K562 (cell line): ENCODE data around the gene LAMC1. TPM values are rescaled to one million over a fixed set of nuclear protein-coding genes. Genes with fewer than 3 reads are reported as not detected.

Experiments
- ATAC-seq: fragments of 200-7000 bp; cut with Tn5 transposase; 3 replicates; pipeline ENCODE4 v1.9.1; 2020; ENCODE audit warnings: moderate library complexity
- BruUV-seq: library from RNA; stranded (reverse); fragments of 400-500 nt; replicated peaks from 2 replicates; lab custom pipeline; 2021; lab: Mats Ljungman, UMichigan
- CTCF ChIA-PET: fragments of 300-600 bp; formaldehyde crosslinking; extraction: SDS; loops from one replicate; lab custom pipeline; 2021; ENCODE audit warnings: low intra/inter-chr PET ratio; lab: Yijun Ruan, JAX
- POLR2A ChIA-PET: fragments of 300-600, 350-650 bp; sonication (Branson Sonifier 250); formaldehyde crosslinking; extraction: SDS; loops from one replicate; lab custom pipeline; 2021; ENCODE audit warnings: antibody characterized with exemption, inconsistent platforms; lab: Yijun Ruan, JAX
- DNase-seq, 4 experiments: peaks; one replicate each; pipeline versions ENCODE4 v3.0.0 to v3.0.0-alpha.2; 2011 to 2018; ENCODE audit warnings: low spot score in 3 of 4, mixed read lengths in 3 of 4; ENCODE audit errors: extremely low read depth in 1 of 4
- FAIRE-seq: peaks from 2 replicates; lab custom pipeline; 2011; peaks lifted over from hg19 to GRCh38; lab: Jason Lieb, UNC
- H2AFZ ChIP-seq: 2 replicates; pipeline ENCODE4 v1.6.0; 2011; ENCODE audit warnings: low read depth, low read length, control low read depth, inconsistent platforms
- H3K27ac ChIP-seq: fragments of 200-600 bp; 3 replicates; pipeline ENCODE4 v1.8.0; 2011; ENCODE audit warnings: low read depth, mild to moderate bottlenecking, control low read depth, inconsistent platforms, low read length, moderate library complexity, mixed read lengths; ENCODE audit errors: extremely low read depth
- H3K27me3 ChIP-seq, 2 experiments: fragments of 300-600 bp in 1 of 2; 2 replicates in 1 of 2; 3 replicates in 1 of 2; pipeline versions ENCODE4 v1.6.0 to v1.8.0; 2011; ENCODE audit warnings: inconsistent platforms in 2 of 2, low read length in 2 of 2, mild to moderate bottlenecking in 1 of 2, mixed read lengths in 1 of 2, moderate library complexity in 1 of 2; ENCODE audit not compliant: control insufficient read depth in 2 of 2, insufficient read depth in 2 of 2
- H3K36me3 ChIP-seq: fragments of 300-600 bp; 3 replicates; pipeline ENCODE4 v1.8.0; 2011; ENCODE audit warnings: mild to moderate bottlenecking, low read length, inconsistent platforms; ENCODE audit not compliant: control insufficient read depth, insufficient read depth
- H3K4me1 ChIP-seq, 2 experiments: fragments of 200-600 bp in 1 of 2; replicated peaks in 1 of 2; 2 replicates in 1 of 2; 3 replicates in 1 of 2; pipeline versions ENCODE4 v1.5.1 to v1.8.0; 2011; ENCODE audit warnings: inconsistent platforms in 2 of 2, low read length in 2 of 2, mild to moderate bottlenecking in 1 of 2, mixed read lengths in 1 of 2, moderate library complexity in 1 of 2; ENCODE audit not compliant: control insufficient read depth in 2 of 2, insufficient read depth in 2 of 2
- H3K4me2 ChIP-seq: 2 replicates; pipeline ENCODE4 v1.6.1; 2011; ENCODE audit warnings: low read length, control low read depth, inconsistent platforms, mixed read lengths; ENCODE audit not compliant: insufficient read depth
- H3K4me3 ChIP-seq: fragments of 200-600 bp; sonication (generic), shearing (Covaris generic); 2 replicates; pipeline ENCODE4 v1.5.1; 2016; ENCODE audit warnings: control low read depth, inconsistent platforms
- H3K79me2 ChIP-seq: fragments of 200-600 bp; 3 replicates; pipeline ENCODE4 v1.8.0; 2011; ENCODE audit warnings: low read length, inconsistent platforms; ENCODE audit not compliant: control insufficient read depth, insufficient read depth
- H3K9ac ChIP-seq, 2 experiments: 2 replicates each; pipeline versions ENCODE4 v1.6.0 to v1.6.1; 2011; ENCODE audit warnings: low read depth in 2 of 2, low read length in 2 of 2, control low read depth in 1 of 2, inconsistent platforms in 1 of 2, mild to moderate bottlenecking in 1 of 2, mixed read lengths in 1 of 2; ENCODE audit not compliant: insufficient read depth in 1 of 2
- H3K9me1 ChIP-seq: one replicate; pipeline ENCODE4 v1.6.0; 2011; ENCODE audit warnings: inconsistent platforms, mild to moderate bottlenecking, low read length, moderate library complexity; ENCODE audit not compliant: control insufficient read depth, insufficient read depth
- H3K9me3 ChIP-seq: replicated peaks from 2 replicates; pipeline ENCODE4 v1.5.1; 2011; ENCODE audit warnings: low read depth, low read length, inconsistent platforms; ENCODE audit not compliant: control insufficient read depth, insufficient read depth
- H4K20me1 ChIP-seq: replicated peaks from 2 replicates; pipeline ENCODE4 v1.6.1; 2011; ENCODE audit warnings: low read length, inconsistent platforms, mixed read lengths; ENCODE audit not compliant: control insufficient read depth, insufficient read depth
- ASH1L ChIP-seq: fragments of 450-650 bp; IDR thresholded peaks from 2 replicates; pipeline ENCODE4 v1.6.1; 2018; ENCODE audit warnings: borderline replicate concordance, mild to moderate bottlenecking, low read depth; ENCODE audit not compliant: partially characterized antibody
- BRCA1 ChIP-seq, 2 experiments: fragments of 450-650 bp in 1 of 2; sonication (generic) in 1 of 2; formaldehyde crosslinking in 1 of 2; IDR thresholded peaks; 2 replicates each; pipeline versions ENCODE4 v1.5.0 to v1.6.1; 2017 to 2020; ENCODE audit warnings: mild to moderate bottlenecking in 1 of 2, missing genetic modification reagents in 1 of 2
- HLTF ChIP-seq: fragments of 450-650 bp; IDR thresholded peaks from 2 replicates; pipeline ENCODE4 v1.6.1; 2016
- HNRNPLL ChIP-seq: fragments of 200-400 bp; formaldehyde crosslinking; IDR thresholded peaks from 2 replicates; pipeline ENCODE4 v1.6.1; 2017; ENCODE audit warnings: low read length, low read depth, mild to moderate bottlenecking; ENCODE audit not compliant: poor library complexity, severe bottlenecking
- KLF16 ChIP-seq: IDR thresholded peaks from 2 replicates; pipeline ENCODE4 v1.6.1; 2016; ENCODE audit warnings: antibody characterized with exemption
- LCOR ChIP-seq: sonication (generic); formaldehyde crosslinking; IDR thresholded peaks from 2 replicates; pipeline ENCODE4 v1.8.0; 2022; ENCODE audit warnings: mild to moderate bottlenecking, missing genetic modification reagents
- MAFK ChIP-seq: IDR thresholded peaks from 2 replicates; pipeline ENCODE4 v1.6.1; 2011; ENCODE audit warnings: low read length, improper control_type of control experiment
- MEF2D ChIP-seq: conservative IDR thresholded peaks from 2 replicates; pipeline ENCODE4 v1.6.1; 2016; ENCODE audit warnings: low read depth, missing genetic modification characterization, missing compliant biosample characterization
- NFXL1 ChIP-seq: fragments of 450-650 bp; formaldehyde crosslinking; IDR thresholded peaks from 2 replicates; pipeline ENCODE4 v1.4.0; 2021; ENCODE audit warnings: mild to moderate bottlenecking
- NFYB ChIP-seq: IDR thresholded peaks from 2 replicates; pipeline ENCODE4 v1.6.1; 2011; ENCODE audit warnings: mild to moderate bottlenecking, moderate library complexity; ENCODE audit not compliant: insufficient read length; ENCODE audit errors: extremely low read depth
- RAD21 ChIP-seq, 2 experiments: fragments of 250-450 bp in 1 of 2; fragments of 450-650 bp in 1 of 2; sonication (Bioruptor Pico) in 1 of 2; formaldehyde crosslinking in 1 of 2; IDR thresholded peaks in 1 of 2; conservative IDR thresholded peaks in 1 of 2; 2 replicates each; pipeline versions ENCODE4 v1.4.0 to v1.8.0; 2020 to 2022; ENCODE audit warnings: mild to moderate bottlenecking in 2 of 2, moderate library complexity in 1 of 2
- TCF15 ChIP-seq: fragments of 250-450 bp; sonication (Bioruptor Pico); IDR thresholded peaks from 2 replicates; pipeline ENCODE4 v1.8.0; 2022; ENCODE audit warnings: moderate library complexity, mild to moderate bottlenecking, inconsistent platforms
- TCF7 ChIP-seq: sonication (generic); IDR thresholded peaks from 2 replicates; pipeline ENCODE4 v1.6.1; 2016; ENCODE audit warnings: antibody characterized with exemption, borderline replicate concordance
- TFAM ChIP-seq: fragments of 250-450 bp; sonication (Bioruptor Pico); conservative IDR thresholded peaks from 2 replicates; pipeline ENCODE4 v1.5.0; 2021; ENCODE audit warnings: mild to moderate bottlenecking, moderate library complexity
- ZBTB8A ChIP-seq: fragments of 450-650 bp; IDR thresholded peaks from 2 replicates; pipeline ENCODE4 v1.6.1; 2018; ENCODE audit warnings: mild to moderate bottlenecking, moderate library complexity; ENCODE audit not compliant: partially characterized antibody
- ZNF133 ChIP-seq: fragments of 250-450 bp; sonication (Bioruptor Pico); IDR thresholded peaks from 2 replicates; pipeline ENCODE4 v1.4.0; 2020; ENCODE audit warnings: mild to moderate bottlenecking
- ZNF143 ChIP-seq: sonication (generic); formaldehyde crosslinking; IDR thresholded peaks from 2 replicates; pipeline ENCODE4 v1.9.0; 2022; ENCODE audit warnings: mild to moderate bottlenecking, missing genetic modification reagents
- ZNF175 ChIP-seq: fragments of 200-800 bp; sonication (Bioruptor generic); IDR thresholded peaks from 2 replicates; pipeline ENCODE4 v1.6.1; 2016; ENCODE audit warnings: low read depth, mild to moderate bottlenecking, missing genetic modification characterization, missing compliant biosample characterization
- ZNF668 ChIP-seq: fragments of 250-450 bp; sonication (Bioruptor Pico); IDR thresholded peaks from 2 replicates; pipeline ENCODE4 v1.8.0; 2022; ENCODE audit warnings: mild to moderate bottlenecking, inconsistent platforms
- WGBS: fragments of 100-300 bp; shearing (Covaris generic); methylation state at CpG from one replicate; pipeline ENCODE4 v1.1.6; 2016; ENCODE audit warnings: low coverage, mixed read lengths; ENCODE audit not compliant: insufficient coverage; ENCODE audit errors: missing lambda C conversion rate; 5-methylcytosine and 5-hydroxymethylcytosine counted together
- in situ Hi-C: fragments of 300-500 bp; cut with MboI; formaldehyde crosslinking; loops from 4 replicates; pipeline ENCODE4 v1.15.0; 2018; ENCODE audit warnings: inconsistent platforms, mixed read lengths
- intact Hi-C: fragments of 100-400 bp; cut with micrococcal nuclease; formaldehyde crosslinking; loops from 2 replicates; pipeline ENCODE4 v1.14.2; 2022
- polyA plus RNA-seq, 8 experiments: library from polyadenylated mRNA; depleted of rRNA in 4 of 8; stranded (reverse) in 5 of 8; unstranded in 3 of 8; fragments of >200 nt; fragmentation: Nextera tagmentation in 2 of 8; fragmentation: Illumina TruSeq in 1 of 8; extraction: Ambion mirVana in 2 of 8; extraction: Trizol in 1 of 8; gene quantifications; 2 replicates each; pipeline versions ENCODE4 v1.2.1 to v1.2.3, GENCODE V29; 2011 to 2014; ENCODE audit warnings: inconsistent platforms in 1 of 8, missing spikeins in 1 of 8
- total RNA-seq, 7 experiments: library from RNA; depleted of rRNA in 6 of 7; stranded (reverse); fragments of >200 nt in 6 of 7; fragmentation: Illumina TruSeq in 2 of 7; extraction: Trizol in 2 of 7; gene quantifications; 2 replicates each; pipeline versions ENCODE4 v1.2.1 to v1.2.3, GENCODE V29; 2011 to 2021; ENCODE audit warnings: low replicate concordance in 1 of 7

Gene LAMC1
- total and polyA plus RNA-seq, 9 of the 15 experiments (the other 6 are each of a cell fraction or from before 2014, with no cell fraction given) = 0.07 to 0.71 (median 0.13) TPM; not detected in 2

- H3K36me3 ChIP-seq = no peaks in the 10 kb centered on the region
- ATAC-seq = no peak
- H3K4me1 ChIP-seq = no peaks in the 10 kb centered on the region
- CTCF ChIA-PET = no interaction called here
- POLR2A ChIA-PET = no interaction called here
- no peaks in the 10 kb centered on the region for H3K9me1 ChIP-seq
- no peak overlapping the region for H3K4me2 ChIP-seq
- no peak overlapping the region for H3K9ac ChIP-seq
- WGBS = 0% methylated on average over 4 of the region's 4 CpGs
- no peak for DNase-seq
- no peaks in the 10 kb centered on the region for H4K20me1 ChIP-seq
- H3K79me2 ChIP-seq = no peaks in the 10 kb centered on the region
- no peak for TF ChIP-seq ZNF143 (CRISPR knock-in tag)
- no peak for TF ChIP-seq ZNF133
- no peak for TF ChIP-seq HNRNPLL
- no peak for TF ChIP-seq KLF16
- no peak for TF ChIP-seq MAFK
- TF ChIP-seq TCF7 = no peak
- TF ChIP-seq ZNF175 (CRISPR knock-in tag) = no peak
- TF ChIP-seq, all 486 proteins: peak for 0
- FAIRE-seq = no peak
- Histone ChIP-seq H3K4me3 (no peak overlapping the region), H2AFZ (no peak overlapping the region), H3K9me3 (no peaks in the 10 kb centered on the region), H3K27ac (no peak overlapping the region), H3K27me3 (peaks cover 17 to 25% of the 10 kb centered on the region in 2 experiments)
- intact Hi-C loops = no loop called here
- in situ Hi-C loops = no loop called here
- BruUV-seq = no TSS peak
Observed at GRCh38 chr1:183101081-183101480, 77.9 kb downstream of the LAMC1 start.

- WGBS = 3% methylated on average over 8 of the region's 8 CpGs
- no peaks in the 10 kb centered on the region for H3K4me1 ChIP-seq
- no peaks in the 10 kb centered on the region for H3K9me3 ChIP-seq
- no peaks in the 10 kb centered on the region for H3K79me2 ChIP-seq
- POLR2A ChIA-PET = no interaction called here
- H3K27me3 ChIP-seq = peaks cover 21 to 25% of the 10 kb centered on the region in 2 experiments
- no peaks in the 10 kb centered on the region for H3K9me1 ChIP-seq
- FAIRE-seq (no peak), ATAC-seq (no peak), DNase-seq (no peak)
- in situ Hi-C loops (no loop called here), intact Hi-C loops (no loop called here)
- no peak overlapping the region for H3K4me2 ChIP-seq
- CTCF ChIA-PET = no interaction called here
- H3K9ac ChIP-seq = no peak overlapping the region
- H3K4me3 ChIP-seq = no peak overlapping the region
- no peak overlapping the region for H3K27ac ChIP-seq
- BruUV-seq = no TSS peak
- no peak overlapping the region for H2AFZ ChIP-seq
- H4K20me1 ChIP-seq = no peaks in the 10 kb centered on the region
- no peaks in the 10 kb centered on the region for H3K36me3 ChIP-seq
- TF ChIP-seq BRCA1 (IDR thresholded peaks at IDR 0.05) (no peak), BRCA1 (CRISPR knock-in tag; IDR thresholded peaks at IDR 0.05) (no peak), ZBTB8A (no peak), NFXL1 (CRISPR knock-in tag) (no peak), HLTF (no peak), TFAM (CRISPR knock-in tag) (no peak), TCF15 (no peak), NFYB (no peak), ZNF668 (no peak), ASH1L (no peak), LCOR (CRISPR knock-in tag) (no peak), MEF2D (tag) (no peak), RAD21 (CRISPR knock-in tag; conservative IDR thresholded peaks at IDR 0.05 in 1 of 2, IDR thresholded peaks at IDR 0.05 in 1 of 2) (no peak)
Observed at GRCh38 chr1:183101841-183102276, 78.6 kb downstream of the LAMC1 start.
